GM12801 (cell line): ENCODE measurements around the gene IRF2BP1.

Experiments used
- TF ChIP-seq, protein P1 (sequence below): IDR thresholded peaks from one replicate; pipeline ENCODE4 v1.5.1; 2011; ENCODE audit warnings: control low read depth; ENCODE audit not compliant: insufficient read length; ENCODE audit errors: extremely low read depth

The IRF2BP1 gene

DNA sequence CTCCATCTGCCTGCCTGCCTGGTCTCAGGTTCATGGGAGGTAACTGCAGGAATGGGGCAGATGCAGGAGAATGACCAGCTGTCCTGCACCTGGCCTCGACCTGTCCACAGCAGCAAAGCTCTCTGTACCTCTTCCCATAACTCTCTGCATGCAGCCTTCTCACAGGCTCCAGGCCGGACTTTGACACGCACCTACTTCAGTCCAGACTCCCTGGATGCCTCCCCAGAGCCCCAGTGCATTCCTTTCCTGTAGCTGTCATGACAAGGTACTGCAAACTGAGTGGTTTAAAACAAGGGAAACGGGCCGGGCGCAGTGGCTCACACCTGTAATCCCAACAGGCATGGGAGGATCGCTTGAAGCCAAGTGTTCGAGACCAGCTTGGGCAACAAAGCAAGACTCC lies 25.4 kb upstream of the IRF2BP1 start:
- TF ChIP-seq, protein P1, sequence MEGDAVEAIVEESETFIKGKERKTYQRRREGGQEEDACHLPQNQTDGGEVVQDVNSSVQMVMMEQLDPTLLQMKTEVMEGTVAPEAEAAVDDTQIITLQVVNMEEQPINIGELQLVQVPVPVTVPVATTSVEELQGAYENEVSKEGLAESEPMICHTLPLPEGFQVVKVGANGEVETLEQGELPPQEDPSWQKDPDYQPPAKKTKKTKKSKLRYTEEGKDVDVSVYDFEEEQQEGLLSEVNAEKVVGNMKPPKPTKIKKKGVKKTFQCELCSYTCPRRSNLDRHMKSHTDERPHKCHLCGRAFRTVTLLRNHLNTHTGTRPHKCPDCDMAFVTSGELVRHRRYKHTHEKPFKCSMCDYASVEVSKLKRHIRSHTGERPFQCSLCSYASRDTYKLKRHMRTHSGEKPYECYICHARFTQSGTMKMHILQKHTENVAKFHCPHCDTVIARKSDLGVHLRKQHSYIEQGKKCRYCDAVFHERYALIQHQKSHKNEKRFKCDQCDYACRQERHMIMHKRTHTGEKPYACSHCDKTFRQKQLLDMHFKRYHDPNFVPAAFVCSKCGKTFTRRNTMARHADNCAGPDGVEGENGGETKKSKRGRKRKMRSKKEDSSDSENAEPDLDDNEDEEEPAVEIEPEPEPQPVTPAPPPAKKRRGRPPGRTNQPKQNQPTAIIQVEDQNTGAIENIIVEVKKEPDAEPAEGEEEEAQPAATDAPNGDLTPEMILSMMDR, result no peak

DNA sequence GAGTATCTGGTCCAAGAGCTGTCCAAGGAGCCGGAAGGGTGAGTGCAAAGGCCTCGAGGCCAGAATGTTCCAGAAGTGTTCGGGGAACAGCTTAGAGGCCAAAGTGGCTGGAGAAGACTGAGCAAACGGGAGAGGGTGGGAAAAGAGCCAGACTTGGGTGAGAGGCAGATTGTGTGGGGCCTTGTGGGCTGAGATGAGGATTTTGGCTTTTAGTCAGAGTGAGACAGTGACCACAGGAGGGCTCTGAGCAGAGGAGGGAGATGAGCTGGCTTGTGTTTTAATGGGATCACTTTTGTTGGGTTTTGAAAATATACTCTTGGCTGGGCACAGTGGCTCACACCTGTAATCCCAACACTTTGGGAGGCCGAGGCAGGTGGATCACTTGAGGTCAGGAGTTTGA lies 23.0 kb upstream of the IRF2BP1 start:
- TF ChIP-seq, protein P1, result no peak

DNA sequence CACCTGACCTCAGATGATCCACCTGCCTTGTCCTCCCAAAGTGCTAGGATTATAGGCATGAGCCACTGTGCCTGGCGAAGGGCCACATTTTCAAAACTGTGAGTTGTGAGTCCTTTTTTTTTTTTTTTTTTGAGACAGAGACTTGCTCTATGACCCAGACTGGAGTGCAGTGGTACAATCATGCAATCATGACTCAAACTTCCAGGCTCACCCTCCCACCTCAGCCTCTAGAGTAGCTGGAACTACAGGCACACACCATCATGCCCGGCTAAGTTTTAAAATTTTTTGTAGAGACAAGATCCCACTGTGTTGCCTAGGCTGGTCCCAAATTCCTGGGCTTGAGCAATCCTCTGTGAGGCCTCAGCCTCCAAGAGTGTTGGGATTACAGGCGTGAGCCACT lies 20.3 kb upstream of the IRF2BP1 start:
- TF ChIP-seq, protein P1, result no peak

DNA sequence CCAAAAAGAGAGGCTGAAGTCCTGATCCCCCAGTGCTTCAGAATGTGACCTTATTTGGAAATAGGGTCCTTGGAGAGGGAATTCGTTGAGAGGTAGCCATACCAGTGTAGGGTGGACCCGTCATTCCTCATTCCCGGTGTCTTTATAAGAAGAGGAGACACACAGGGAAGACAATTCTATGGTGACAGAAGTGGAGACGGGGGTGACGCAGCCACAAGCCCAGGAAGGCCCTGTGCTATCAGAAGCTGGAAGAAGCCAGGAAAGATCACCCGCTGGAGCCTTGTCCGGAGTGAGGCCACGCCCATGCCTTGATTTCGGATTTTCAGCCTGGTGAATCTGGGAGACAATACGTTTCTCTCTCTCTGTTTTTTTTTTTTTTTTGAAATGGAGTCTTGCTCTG lies 19.1 kb upstream of the IRF2BP1 start:
- TF ChIP-seq, protein P1, result no peak

DNA sequence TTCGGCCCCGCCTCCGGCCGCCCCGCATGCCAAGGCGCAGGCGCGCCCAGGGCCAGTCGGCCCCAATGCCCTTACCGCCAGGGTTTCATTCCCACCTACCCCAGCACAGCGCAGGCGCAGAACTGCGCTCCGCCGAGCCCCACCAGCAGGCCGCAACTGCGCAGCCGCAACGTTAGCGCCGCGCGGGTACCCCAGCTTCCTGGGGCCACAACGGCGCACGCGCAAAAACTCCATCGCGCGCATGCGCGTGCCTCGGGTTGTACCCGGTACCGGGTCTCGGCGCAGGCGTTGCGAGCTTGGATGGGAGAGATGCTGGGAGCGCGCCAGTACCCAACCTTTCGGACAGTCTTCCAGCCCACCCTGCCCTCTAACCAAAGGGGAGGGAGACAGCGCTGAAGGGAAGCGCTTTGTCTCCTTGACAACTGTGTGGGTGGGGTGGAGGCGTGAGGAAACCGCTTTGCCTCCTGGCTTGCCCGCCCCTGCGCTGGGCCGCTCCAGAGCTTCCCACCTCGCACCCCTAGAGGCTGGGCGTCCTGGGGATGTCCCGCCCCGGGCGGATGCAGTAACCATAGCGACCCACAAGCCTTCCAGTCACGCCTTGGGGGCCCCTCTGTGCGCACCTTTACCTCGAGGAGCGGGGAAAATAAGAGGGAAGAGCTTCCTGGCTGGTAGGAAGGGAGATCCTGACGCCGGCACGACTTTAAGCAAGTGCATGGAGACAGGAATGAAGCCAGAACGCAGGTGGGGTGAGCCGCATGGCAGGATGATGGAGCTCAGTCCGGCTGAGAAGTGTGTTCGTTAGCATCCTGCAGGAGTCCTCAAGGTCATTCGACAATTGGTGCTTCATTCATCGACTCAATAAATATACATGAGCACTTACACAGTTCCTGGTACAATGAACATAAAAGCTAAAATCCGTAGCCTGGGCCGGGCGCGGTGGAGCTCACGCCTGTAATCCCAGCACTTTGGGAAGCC lies 17.0 kb upstream of the IRF2BP1 start:
- TF ChIP-seq, protein P1, result no peak

DNA sequence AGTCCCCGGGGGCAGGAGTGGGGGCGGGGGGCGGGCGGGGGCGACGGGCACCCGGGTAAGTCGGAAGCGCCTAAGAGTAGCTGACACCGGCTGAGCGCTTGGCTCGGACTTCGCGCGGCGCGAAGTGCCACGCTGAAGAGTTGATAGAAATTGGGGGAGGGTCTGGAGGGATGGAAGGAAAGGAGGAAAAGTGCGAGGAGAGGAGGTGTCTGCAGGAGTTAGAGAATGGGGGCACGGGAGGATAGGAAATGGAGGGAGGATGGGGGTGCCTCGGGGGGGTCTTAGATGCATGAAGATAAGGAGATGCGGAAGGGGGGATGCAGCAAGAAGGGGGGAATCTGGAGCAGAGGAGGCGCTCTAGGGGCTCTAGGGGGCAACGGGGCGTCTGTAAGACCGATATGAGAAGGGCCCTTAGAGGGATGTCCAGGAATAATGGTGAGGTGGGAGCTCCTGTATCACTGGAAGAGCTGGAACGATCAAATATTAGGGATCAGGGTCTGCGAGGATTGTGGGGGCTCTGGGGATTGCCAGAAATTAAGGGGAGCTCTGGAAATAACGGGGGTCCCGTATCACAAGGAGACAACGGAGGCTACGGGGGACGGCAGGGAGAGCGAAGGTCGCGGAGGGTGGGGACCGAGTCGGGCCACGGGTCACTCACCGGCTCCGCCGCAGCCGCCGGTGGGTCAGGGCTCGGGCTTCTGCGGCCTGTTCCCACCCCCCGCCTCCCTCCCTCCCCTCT lies 16.1 kb upstream of the IRF2BP1 start, which contains the start of gene MYPOP:
MYPOP (minus strand) TSS at position 702 of the 739 bp plus-strand sequence. CDS start 840 bp downstream, outside the sequence.
- TF ChIP-seq, protein P1, result no peak

DNA sequence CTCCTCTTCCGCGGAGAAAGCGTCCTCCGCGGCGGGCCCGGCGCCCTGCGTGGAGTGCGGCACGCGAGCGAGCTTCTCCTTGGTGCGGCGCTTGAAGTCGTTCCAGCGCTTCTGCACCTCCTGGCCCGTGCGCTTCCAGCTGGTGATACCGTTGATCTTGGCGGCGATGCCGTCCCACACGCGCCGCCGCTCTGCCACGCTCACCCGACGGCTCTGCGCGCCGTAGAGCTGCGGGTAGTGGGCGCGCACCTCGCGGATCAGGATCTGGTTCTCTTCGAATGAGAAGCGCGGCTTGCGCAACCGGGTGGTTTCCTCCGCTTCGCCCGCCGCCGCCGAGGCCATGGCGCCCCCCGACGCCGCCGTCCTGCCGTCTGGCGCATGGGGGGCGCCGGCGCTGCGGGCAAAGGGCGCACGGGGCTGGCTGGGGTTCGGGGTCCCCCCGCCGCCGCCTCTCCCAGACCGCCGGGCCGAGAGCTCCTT lies 15.5 kb upstream of the IRF2BP1 start:
- TF ChIP-seq, protein P1, result no peak
